NCI-H748 treated with DMSO at 0.1 percent for 48 hours (cell line): ENCODE results near the gene AGAP5.

Experiments
- DNase-seq: peaks from one replicate; lab custom pipeline; 2025; lab: John Stamatoyannopoulos, UW

The AGAP5 gene

DNA sequence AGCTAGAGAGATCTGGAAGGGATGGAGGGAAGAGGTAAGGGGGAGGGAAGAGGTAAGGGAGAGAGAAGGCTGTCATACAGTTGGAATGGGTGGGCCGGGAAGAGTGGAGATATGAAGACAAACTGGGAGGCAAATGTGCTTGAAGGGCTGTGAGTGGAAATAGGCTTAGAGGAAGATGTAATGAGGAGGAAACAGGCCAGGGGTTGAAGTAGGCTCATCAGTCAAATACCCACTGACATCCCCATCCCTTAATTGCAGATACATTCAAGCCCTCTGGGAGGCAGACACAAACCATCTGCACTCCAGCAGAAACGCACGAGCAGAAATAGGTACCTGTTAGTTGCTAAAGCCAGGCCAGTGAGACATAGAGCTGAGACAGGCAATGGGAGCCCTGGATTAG, 44.2 kb downstream of the AGAP5 start:
- no peak for DNase-seq

DNA sequence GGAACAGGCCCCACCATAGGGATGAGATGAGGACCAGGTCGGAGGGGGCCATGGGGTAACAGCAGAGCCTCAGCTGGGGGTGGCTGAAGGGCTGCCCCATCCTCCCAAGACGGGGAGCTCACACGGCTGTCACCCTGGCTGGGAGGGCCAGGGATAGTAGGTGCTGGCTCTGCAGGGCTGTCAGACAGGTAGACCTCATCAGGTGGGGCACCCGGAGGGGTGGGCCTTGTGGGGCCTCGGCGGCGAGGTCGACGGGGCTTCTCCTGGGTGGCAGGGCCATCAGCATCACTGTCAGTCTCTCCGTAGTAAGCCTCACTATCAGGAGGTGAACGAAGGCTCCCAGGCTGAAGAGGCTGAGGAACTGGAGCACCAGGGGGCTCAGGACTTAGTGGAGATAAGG, 44.7 kb downstream of the AGAP5 start:
- no peak for DNase-seq

DNA sequence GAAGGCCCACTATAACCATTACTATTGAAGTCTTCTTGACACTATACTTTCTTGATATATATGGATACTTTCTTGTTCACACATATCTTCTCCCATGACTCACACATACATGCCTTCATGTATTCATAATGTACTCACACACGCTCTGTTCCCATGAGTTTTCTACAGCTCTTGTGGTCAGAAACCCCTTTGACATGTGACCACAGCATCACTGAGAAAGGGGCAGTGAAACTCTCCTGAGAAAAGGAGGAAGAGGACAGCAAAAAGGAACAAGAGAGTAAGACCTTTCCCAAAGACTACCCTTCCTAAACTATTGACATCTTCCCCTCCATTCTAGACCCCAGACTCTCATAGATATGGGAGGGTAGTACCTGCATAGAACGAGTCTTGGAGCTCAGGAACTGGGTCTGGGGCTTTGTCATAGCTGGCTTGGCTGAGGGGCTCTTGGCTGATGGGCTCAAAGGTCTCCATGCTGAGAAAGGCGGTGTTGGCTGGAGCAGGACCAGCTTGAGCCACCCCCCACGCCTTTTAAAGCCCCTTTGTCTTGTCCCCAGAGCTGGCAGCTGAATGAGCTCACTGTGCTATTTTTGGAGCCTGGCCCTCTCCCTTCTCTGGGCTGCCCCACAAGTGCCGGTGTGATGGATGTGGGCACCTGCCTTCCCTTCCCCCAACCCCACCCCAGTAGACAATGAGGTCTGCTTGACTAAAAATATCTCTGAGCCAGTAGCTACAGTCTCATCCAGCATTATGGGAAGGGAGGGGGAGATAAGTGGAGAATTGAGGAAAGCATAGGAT, 47.2 kb downstream of the AGAP5 start:
- DNase-seq, result no peak

DNA sequence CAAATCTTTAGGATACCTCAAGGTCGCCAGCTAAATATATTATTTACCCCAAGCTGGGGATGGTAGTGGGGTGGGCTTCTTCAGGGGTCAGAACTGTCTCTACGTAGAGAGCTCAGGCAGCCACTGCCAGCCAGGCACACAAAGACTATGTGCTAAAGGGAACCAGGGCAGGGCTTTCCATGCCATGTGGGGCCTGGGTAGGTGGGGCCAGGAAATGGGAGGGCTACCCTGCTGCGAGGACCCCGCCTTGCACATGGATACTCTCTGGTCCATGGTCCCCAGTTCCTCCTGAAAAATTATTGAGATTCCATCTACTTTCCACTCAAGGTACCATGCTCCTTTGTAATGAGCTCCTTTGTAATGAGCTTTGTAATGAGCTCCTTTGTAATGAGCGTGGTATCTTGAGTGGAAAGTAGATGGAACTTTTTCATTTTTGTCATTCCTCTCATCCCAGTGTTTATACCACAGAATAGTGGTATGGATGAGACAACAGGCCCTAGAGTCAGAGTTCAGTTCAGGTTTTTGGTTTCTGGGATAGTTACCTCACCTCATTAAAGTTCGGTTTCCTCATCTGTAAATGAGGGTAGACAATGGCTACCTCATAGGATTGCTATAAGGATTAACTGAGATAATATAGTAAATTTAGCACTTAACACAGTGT, 47.9 kb downstream of the AGAP5 start:
- no peak for DNase-seq

DNA sequence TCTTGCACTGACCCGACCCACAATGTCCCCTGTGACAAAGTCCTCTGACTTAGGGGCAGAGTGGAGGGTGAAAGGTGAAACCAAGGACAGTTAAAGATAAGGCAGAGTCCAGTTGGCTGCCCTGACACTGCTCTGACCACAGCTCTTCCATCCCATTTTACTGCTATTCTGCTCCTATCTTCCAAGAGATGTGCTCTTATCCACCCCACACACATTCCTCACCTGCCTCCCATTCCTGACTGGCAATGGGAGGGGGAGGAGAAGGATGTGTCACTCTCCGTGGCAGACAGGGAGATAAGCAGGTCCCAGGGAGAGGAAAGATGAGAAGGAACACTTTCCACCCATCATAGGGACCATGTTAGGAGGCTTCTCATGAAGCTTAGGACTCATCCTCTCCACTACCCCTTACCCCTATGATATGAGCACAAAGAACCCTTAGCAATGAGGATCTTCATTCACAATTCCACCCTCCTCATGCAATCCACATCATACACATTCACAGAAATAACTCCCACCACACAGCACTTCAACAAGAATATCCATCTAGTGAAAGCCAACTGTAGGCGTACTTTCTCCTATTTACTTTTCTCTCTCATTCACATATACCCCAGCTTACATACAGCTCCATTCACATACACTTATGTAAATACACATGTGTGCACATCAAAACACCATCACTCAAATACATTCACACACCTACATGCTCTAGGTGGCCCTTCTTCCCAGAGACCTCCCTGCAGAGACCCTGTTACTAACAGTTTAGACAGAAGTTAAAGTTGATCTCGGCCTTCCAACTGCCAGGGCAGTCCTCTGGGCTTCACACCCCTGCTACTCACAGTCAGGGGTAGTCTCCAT, 48.7 kb downstream of the AGAP5 start:
- no peak for DNase-seq

DNA sequence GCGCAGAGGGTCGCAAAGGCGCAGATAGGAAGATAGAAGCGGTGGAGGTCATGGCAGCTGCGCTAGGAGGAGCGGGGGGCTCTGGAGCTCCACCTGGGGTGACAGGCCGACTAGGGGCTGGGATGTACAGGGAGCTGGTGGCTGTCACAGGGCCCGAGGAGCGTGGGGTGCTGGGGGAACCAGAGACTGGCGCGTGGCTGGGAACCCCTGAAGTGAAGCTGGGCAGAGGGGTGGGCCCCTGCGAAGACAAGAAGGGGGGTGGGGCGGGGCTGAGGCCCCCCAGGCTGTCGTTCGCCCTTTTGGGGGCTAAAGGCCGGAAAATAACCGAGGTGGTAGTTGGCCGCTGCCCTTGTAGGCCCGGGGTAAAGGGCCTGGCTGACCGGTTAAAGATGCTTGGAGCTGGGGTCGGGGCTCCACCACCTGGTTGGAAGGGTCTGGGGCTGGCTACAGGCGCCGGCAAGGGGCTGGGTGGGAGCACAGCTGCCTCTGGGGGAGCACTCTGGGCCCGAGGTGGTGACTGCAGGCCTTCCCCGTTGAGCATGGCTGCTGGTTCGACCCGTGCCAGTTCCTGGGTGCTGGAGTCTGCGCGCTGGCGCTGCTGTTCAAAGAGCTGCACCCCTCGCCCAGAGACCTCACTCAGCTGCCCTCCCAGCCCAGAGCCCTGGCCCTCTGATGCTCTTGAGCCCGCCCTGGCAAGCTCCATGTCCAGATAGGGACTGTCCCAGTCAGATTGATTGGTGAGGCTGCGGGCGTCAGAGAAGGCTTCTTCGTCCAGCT, 49.8 kb downstream of the AGAP5 start:
- DNase-seq, result no peak

DNA sequence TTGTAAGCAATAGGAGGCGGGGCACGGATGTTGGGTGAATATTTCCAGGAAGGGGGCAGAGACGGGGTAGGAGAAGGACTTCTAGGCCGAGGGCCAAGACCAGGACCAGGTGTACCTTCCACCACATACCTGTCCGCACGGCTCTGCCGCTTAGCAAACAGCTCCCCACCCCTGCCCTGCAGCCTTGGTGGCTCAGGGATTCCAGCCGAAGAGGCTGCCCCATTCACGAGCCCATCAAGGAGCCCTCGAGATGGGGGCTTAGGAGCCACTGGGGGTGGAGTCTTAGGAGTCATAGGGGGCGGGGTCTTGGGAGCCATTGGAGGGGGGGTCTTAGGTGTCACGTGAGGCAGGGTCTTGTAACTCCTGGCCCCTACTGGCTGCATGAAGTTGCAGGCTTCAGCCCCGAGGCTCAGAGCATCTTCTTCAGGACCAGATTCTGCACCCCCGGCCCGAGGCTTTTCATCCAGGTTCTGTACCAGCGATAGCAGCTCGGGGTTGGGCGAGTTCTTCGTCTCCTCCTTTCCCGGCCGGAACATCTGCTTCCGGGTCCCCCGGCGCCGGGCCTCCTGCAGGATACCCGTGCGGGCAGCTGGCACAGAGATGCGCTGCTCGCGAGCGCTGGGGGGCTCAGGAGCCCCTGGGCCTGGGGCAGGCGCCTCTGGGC, 50.6 kb downstream of the AGAP5 start:
- DNase-seq, result peak; percentile 19

DNA sequence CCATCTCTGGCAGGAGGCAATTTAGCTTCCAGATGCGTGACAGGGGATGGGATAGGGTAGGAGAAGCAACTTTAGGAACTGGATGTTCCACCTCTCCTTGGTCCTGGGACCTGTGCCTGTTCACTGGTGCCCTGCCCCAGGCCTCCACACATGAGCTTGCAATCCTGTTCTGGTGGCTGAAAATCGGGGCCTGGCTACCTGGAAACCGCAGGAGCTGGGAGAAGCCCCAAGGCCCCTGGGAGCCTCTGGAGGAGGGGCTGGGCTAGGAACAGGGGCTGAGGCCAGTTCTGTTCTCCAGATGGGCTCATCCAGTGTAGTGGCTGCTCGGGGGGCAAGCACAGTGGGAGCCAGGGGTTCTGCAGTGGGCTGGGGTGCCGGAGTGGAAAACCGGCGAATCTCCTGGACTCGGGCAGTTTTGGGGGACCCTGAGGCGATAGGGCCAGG, 51.3 kb downstream of the AGAP5 start:
- DNase-seq, result no peak

DNA sequence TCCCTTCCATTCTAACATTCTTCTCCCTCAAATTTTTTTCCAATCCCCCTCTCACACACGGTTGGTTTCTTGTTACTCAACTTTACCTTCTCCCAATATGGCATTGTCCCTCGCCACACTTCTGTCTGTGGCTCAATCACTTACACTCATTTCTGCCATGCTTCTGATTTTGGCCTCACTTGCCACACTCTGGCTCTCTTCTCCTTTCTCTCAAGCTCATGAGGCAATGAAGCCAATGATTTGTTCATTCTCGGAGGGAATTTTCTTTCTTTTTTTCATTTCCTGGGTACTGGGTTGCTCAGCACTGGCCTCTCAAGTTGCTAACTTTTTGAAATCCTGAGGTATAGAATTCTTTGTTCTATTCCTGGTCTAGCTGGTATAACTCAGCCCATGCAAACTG, 52.7 kb downstream of the AGAP5 start:
- no peak for DNase-seq

DNA sequence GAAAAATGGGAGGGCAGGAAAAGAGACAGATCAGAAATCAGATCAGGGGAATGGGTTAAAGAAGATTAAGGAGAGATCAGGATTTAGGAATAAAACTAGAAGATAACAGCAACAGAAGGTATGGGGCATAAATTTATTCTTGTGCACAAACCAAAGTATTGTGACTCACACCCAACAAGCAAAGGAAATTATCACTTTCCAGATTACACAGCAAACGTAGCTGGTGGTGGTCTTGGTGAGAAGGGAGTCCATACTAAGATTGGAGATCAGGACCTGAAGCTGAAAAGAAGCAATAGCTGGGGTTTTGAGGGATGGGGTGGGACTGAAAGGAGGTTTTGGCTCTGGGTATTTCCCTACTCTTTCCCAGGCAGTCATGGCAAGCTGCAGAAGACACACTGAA, 53.1 kb downstream of the AGAP5 start:
- no peak for DNase-seq

DNA sequence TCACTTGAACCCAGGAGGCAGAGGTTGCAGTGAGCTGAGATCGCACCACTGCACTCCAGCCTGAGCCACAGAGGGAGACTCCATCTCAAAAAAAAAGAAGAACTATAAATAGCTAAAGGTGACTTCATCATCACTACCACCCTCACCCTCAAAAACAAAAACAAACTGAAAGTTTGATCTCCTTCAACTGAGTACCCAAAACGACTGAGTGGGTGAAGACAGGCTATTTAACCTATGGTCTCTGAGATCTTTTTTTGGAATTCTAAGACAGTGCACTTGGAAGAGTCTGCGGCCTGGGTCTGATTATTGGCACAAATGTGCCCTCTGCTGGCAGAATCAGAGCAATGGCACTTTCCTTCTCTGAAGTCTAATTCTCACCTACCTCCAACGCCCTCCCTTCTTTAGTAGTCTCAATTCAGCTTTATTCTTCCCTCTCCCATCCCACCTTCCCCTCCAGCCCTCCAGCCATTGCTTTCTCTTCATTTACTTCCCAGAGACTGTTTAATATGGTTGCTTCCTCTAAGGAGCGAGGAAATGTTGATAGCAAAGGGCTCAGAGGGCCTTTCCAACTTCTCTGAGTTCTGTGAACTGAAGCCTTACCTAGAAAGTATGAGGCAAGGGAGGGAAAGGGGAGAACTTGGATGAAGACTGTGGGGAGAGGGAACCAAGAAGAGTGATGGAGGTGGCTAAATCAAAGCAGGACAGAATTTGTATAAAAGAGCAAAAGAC, 53.7 kb downstream of the AGAP5 start:
- DNase-seq, result peak; percentile 32

DNA sequence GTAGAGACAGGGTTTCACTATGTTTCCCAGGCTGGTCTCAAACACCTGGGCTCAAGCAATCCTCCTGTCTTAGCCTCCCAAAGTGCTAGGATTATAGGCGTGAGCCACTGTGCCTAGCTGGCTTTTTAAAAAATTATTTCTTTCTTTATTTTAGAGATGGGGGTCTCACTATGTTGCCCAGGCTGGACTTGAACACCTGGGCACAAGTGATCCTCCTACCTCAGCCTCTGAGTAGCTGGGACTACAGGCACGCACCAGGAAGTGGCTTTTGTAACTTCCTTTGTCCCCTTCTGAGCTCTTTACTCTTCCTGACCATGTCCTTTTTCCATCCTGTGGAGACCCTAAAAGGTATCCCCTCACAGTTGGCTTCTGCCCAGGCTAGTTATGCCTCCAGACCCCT, 54.5 kb downstream of the AGAP5 start:
- no peak for DNase-seq

DNA sequence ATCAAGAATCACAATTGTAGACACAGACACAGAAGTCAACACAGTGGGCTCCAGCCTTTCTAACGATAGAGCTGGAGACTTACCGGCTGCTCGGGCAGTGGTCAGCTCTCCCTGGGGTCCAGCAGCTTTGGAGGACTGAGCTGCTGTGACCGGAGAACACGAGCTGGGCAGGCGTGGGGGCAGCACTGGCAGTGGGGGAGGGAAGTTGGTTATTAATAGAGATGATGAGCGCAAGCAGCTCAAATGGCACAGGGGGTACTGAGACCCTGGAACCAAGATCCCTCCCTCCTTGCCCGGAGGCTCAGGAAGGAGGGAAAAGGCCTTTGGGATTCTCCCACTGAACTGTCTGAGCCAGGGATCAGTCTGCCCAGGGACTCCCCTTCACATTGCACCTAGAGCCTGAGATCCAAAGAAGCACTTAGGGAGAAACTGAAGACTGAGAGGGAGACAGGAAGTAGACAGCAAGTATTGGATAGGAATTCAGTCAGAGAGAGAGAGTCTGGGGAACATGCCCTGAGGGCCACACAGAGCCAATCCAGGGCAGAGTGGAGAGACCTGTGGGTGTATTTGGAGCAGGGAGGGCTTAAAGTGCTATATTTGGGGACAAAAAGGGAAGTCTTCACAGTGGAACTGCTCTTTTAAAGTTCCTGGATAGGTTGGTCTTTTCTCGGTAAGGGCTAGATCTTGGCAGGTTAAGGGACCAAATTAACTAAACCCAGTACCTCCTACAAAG, 56.4 kb downstream of the AGAP5 start, which contains the start of gene MYOZ1:
TSS of gene MYOZ1 (minus strand) at position 147 of the 733 bp plus-strand sequence. CDS start 1,457 bp downstream, outside the sequence.
- DNase-seq, result no peak

DNA sequence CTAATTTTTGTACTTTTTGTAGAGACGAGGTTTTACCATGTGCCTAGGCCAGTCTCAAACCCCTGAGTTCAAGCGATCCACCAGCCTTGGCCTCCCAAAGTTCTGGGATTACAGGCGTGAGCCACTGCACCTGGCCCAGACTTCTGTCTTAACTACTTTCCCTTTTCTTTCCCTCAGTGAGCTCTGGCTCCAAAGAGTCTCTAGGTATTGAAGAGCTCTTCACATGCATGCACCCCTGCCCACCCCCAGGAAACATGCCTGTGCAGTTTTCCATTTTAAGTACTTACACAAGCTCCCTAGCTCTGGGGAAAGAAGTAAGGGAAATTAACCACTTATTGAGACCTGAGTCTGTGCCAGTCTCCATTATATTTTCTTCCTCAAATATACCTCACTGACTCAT, 58.6 kb downstream of the AGAP5 start:
- no peak for DNase-seq

DNA sequence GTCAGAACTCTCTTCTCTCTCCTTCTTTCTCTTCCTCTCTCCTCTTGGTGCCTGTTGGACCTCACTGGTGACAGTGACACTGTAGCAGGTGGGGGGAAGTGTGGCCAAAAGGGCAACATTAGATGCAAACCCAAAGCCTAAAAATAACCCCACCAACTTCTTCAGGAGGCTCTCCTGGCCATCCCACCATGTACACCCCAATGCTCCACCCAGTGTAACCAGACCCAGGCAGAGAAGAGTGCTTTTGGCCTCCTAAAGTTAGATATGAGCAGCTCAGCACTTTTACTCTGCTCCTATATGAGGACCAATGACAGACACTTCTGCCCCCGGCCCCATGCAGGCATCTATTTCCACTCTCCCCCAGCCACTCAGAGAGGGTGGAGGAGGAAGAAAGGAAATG, 62.1 kb downstream of the AGAP5 start:
- DNase-seq, result no peak

DNA sequence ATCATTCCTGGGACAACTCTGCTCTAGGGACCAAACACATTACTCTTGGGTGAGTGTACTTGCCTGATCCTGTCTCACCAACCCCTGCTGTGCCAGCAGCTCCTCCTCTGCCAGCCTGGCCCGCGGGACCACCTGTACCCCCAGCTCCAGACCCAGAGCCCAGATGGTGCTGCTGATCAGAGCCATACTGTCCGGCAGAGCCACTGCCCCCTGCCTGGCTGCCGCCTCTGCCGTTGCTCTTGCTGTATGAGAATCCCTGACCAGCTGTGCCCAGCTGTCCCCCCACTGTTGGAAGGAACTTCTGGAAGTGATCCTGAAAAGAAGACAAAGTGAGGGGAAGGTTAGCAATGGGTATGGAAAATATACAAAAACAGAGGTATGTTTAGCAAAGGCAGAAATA, 63.5 kb downstream of the AGAP5 start:
- no peak for DNase-seq

DNA sequence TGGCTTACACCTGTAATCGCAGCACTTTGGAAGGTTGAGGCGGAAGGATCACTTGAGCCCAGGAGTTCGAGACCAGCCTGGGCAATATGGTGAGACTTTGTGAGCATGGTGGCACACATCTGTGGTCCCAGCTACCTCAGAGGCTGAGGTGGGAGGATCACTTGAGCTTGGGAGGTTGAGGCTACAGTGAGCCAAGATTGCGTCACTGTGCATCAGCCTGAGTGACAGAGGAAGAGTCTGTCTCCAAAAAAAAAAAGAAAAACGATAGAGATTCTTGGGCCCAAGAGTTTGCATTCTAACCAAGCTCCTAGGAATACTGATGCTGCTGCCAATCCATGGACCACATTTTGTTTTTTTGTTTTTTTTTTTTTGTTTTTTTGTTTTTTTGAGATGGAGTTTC, 68.7 kb downstream of the AGAP5 start:
- DNase-seq, result no peak

DNA sequence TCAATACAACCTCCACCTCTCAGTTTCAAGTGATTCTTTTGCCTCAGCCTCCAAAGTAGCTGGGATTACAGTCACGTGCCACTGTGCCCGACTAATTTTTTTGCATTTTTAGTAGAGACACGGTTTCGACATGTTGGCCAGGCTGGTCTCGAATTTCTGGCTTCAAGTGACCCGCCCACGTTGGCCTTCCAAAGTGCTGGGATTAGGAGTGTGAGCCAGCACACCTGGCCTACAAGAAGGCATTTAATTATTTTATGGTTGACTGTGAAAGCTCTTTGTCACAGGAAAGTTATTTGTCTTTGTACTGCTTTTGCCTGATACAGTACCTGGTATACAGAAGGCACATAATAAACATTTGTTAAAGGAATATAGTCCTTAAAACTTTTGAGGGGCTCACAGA, 69.5 kb downstream of the AGAP5 start:
- DNase-seq, result no peak

DNA sequence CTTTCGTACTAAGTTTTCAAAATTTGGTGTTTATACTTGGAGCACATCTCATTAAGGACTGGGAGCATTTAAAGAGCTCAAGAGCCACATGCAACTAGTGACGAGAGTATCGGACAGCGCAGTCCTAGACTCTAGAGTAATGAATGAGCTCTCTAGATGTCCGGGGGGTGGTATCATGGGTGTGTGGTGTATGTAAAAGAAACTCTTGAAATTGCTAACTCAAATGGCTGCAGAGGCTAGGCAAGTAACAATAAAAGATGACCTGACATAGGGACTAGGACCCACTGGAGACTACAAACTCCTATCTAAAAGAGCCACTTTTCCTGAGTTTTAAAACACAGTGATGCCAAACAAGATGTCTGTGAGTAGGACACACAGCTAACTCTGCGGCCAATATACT, 70.6 kb downstream of the AGAP5 start:
- no peak for DNase-seq
